IMR-90 (cell line): Measurements from ENCODE around the gene ALKBH3. TPM values are rescaled to one million over a fixed set of nuclear protein-coding genes. Genes with fewer than 3 reads are reported as not detected.

Experiments
- BHLHE40 ChIP-seq: fragments of 150-350 bp; IDR thresholded peaks from 2 replicates; pipeline ENCODE4 v1.6.1; 2016; ENCODE audit warnings: mild to moderate bottlenecking, low read depth, low read length
- CEBPB ChIP-seq: IDR thresholded peaks from 2 replicates; pipeline ENCODE4 v1.6.1; 2012; ENCODE audit warnings: low read depth, low read length, improper control_type of control experiment
- USF2 ChIP-seq: fragments of 150-350 bp; IDR thresholded peaks from 2 replicates; pipeline ENCODE4 v1.6.1; 2017; ENCODE audit warnings: mild to moderate bottlenecking, antibody characterized with exemption, low read length, low read depth
- polyA plus RNA-seq, 3 experiments: library from polyadenylated mRNA; depleted of rRNA; stranded (reverse); fragments of >200 nt; gene quantifications; 2 replicates each; pipeline ENCODE4 v1.2.3, GENCODE V29; 2012; ENCODE audit warnings: low replicate concordance in 1 of 3
- total RNA-seq: library from RNA; depleted of rRNA; stranded (reverse); fragments of >200 nt; gene quantifications from 2 replicates; pipeline ENCODE4 v1.2.3, GENCODE V29; 2012
- TF ChIP-seq, protein P1 (sequence below): conservative IDR thresholded peaks from 2 replicates; pipeline ENCODE4 v1.5.1; 2012; ENCODE audit warnings: mild to moderate bottlenecking, low read depth, low read length, improper control_type of control experiment
- TF ChIP-seq, protein P2 (sequence below): fragments of 150-350 bp; IDR thresholded peaks from 2 replicates; pipeline ENCODE4 v1.6.1; 2016; ENCODE audit warnings: low read depth, mild to moderate bottlenecking, low read length, moderate library complexity, borderline replicate concordance

Gene ALKBH3
- total and polyA plus RNA-seq, 2 of the 4 experiments (the other 2 are of a cell fraction), result 27.7 to 62.9 TPM

DNA sequence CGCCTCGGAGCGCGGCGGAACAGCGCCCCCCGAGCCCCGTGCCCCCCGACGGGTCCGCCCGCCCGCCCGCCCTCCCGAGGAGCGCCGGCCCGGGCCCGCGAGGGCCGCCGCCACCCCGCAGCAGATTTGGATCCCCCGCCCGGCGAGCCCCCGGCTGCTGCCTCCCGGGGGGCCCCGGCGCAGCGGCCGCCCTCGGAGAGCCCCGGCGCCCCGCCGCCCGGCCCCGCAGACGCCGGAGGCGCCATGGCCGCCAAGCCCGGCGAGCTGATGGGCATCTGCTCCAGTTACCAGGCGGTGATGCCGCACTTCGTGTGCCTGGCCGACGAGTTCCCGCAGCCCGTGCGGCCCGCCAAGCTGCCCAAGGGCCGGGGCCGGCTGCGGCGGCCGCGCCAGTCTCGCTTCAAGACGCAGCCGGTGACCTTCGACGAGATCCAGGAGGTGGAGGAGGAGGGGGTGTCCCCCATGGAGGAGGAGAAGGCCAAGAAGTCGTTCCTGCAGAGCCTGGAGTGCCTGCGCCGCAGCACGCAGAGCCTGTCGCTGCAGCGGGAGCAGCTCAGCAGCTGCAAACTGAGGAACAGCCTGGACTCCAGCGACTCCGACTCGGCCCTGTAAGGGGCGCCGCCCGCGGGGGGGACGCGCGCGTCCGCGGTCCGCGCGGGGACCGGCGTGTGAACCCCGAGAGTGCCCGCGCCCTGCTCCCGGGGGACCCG, 62.2 kb downstream of the ALKBH3 start (continued):
- TF ChIP-seq, protein P1, sequence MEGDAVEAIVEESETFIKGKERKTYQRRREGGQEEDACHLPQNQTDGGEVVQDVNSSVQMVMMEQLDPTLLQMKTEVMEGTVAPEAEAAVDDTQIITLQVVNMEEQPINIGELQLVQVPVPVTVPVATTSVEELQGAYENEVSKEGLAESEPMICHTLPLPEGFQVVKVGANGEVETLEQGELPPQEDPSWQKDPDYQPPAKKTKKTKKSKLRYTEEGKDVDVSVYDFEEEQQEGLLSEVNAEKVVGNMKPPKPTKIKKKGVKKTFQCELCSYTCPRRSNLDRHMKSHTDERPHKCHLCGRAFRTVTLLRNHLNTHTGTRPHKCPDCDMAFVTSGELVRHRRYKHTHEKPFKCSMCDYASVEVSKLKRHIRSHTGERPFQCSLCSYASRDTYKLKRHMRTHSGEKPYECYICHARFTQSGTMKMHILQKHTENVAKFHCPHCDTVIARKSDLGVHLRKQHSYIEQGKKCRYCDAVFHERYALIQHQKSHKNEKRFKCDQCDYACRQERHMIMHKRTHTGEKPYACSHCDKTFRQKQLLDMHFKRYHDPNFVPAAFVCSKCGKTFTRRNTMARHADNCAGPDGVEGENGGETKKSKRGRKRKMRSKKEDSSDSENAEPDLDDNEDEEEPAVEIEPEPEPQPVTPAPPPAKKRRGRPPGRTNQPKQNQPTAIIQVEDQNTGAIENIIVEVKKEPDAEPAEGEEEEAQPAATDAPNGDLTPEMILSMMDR, result no peak
- TF ChIP-seq USF2 (no peak), CEBPB (no peak), BHLHE40 (no peak)
- TF ChIP-seq, protein P2, sequence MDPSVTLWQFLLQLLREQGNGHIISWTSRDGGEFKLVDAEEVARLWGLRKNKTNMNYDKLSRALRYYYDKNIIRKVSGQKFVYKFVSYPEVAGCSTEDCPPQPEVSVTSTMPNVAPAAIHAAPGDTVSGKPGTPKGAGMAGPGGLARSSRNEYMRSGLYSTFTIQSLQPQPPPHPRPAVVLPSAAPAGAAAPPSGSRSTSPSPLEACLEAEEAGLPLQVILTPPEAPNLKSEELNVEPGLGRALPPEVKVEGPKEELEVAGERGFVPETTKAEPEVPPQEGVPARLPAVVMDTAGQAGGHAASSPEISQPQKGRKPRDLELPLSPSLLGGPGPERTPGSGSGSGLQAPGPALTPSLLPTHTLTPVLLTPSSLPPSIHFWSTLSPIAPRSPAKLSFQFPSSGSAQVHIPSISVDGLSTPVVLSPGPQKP, result no peak
